ENCODE data around the gene ADCY5.

Gene ADCY5

GRCh38 chr3:123397050-123397590 is 51.8 kb downstream of the ADCY5 start:
- Histone ChIP-seq H3K27ac (replicated peaks; ENCODE audit: low read length) (no peak overlapping the region), H3K4me3 (ENCODE audit: low read length in 2 of 2) (no peak overlapping the region), H2BK12ac (ENCODE audit: low read length) (no peak overlapping the region), H2BK15ac (ENCODE audit: low read length) (no peak overlapping the region), H3K27me3 (ENCODE audit: control insufficient read depth in 3 of 3, insufficient read depth in 3 of 3, low read depth in 1 of 3, low read length in 3 of 3) (peaks cover 0 to 32% (median 0%) of the 10 kb centered on the region in 3 experiments), H3K9me3 (replicated peaks in 1 of 2; ENCODE audit: control insufficient read depth in 2 of 2, insufficient read depth in 1 of 2, low read depth in 1 of 2, low read length in 2 of 2) (no peaks in the 10 kb centered on the region), H2AFZ (ENCODE audit: low read length) (no peak overlapping the region), H3K9ac (ENCODE audit: low read depth, low read length, poor library complexity) (no peak overlapping the region), H3K4ac (ENCODE audit: low read length) (no peak overlapping the region), H3K23ac (ENCODE audit: low read depth, low read length, poor library complexity) (no peak overlapping the region), H3K4me2 (ENCODE audit: insufficient read depth, low read length, poor library complexity, severe bottlenecking) (no peak overlapping the region), H4K91ac (ENCODE audit: low read depth, low read length, poor library complexity) (no peak overlapping the region), H3K14ac (ENCODE audit: low read length) (no peak overlapping the region), H3K18ac (ENCODE audit: low read length) (no peak overlapping the region), H3K36me3 (replicated peaks in 1 of 2; ENCODE audit: control insufficient read depth in 2 of 2, insufficient read depth in 2 of 2, low read length in 2 of 2) (no peaks in the 10 kb centered on the region), H3K79me1 (ENCODE audit: low read depth, low read length) (no peaks in the 10 kb centered on the region), H3K4me1 (ENCODE audit: control insufficient read depth in 2 of 2, insufficient read depth in 1 of 2, low read depth in 1 of 2, low read length in 2 of 2) (peaks cover 0 to 8% of the 10 kb centered on the region in 2 donors), H2BK120ac (ENCODE audit: low read depth, low read length) (no peak overlapping the region), H4K8ac (ENCODE audit: low read depth, low read length) (no peak overlapping the region), H2AK5ac (ENCODE audit: low read depth, low read length) (no peak overlapping the region), H2BK5ac (ENCODE audit: low read length) (no peak overlapping the region)
- DNase-seq (ENCODE audit: low spot score) = no peak
- WGBS, 2 donors (ENCODE audit: extremely low coverage in 2 of 2, insufficient read length in 2 of 2, insufficient replicate concordance in 1 of 2) = no CpG with 5 or more reads among the region's 5 CpGs

GRCh38 chr3:123396171-123397049 is 52.5 kb downstream of the ADCY5 start:
- Histone ChIP-seq H3K4ac (ENCODE audit: low read length) (no peak overlapping the region), H2BK12ac (ENCODE audit: low read length) (no peak overlapping the region), H4K8ac (ENCODE audit: low read depth, low read length) (no peak overlapping the region), H3K23ac (ENCODE audit: low read depth, low read length, poor library complexity) (no peak overlapping the region), H3K4me1 (ENCODE audit: control insufficient read depth in 2 of 2, insufficient read depth in 1 of 2, low read depth in 1 of 2, low read length in 2 of 2) (peaks cover 0 to 8% of the 10 kb centered on the region in 2 donors), H3K9me3 (replicated peaks in 1 of 2; ENCODE audit: control insufficient read depth in 2 of 2, insufficient read depth in 1 of 2, low read depth in 1 of 2, low read length in 2 of 2) (no peaks in the 10 kb centered on the region), H3K79me1 (ENCODE audit: low read depth, low read length) (no peaks in the 10 kb centered on the region), H3K9ac (ENCODE audit: low read depth, low read length, poor library complexity) (no peak overlapping the region), H3K27me3 (ENCODE audit: control insufficient read depth in 3 of 3, insufficient read depth in 3 of 3, low read depth in 1 of 3, low read length in 3 of 3) (peaks cover 0 to 37% (median 2%) of the 10 kb centered on the region in 3 experiments), H3K18ac (ENCODE audit: low read length) (no peak overlapping the region), H4K91ac (ENCODE audit: low read depth, low read length, poor library complexity) (no peak overlapping the region), H2BK15ac (ENCODE audit: low read length) (no peak overlapping the region), H2AK5ac (ENCODE audit: low read depth, low read length) (no peak overlapping the region), H3K14ac (ENCODE audit: low read length) (no peak overlapping the region), H2BK120ac (ENCODE audit: low read depth, low read length) (no peak overlapping the region), H3K4me2 (ENCODE audit: insufficient read depth, low read length, poor library complexity, severe bottlenecking) (no peak overlapping the region), H2BK5ac (ENCODE audit: low read length) (no peak overlapping the region), H3K4me3 (ENCODE audit: low read length in 2 of 2) (no peak overlapping the region), H3K36me3 (replicated peaks in 1 of 2; ENCODE audit: control insufficient read depth in 2 of 2, insufficient read depth in 2 of 2, low read length in 2 of 2) (no peaks in the 10 kb centered on the region), H2AFZ (ENCODE audit: low read length) (no peak overlapping the region), H3K27ac (replicated peaks; ENCODE audit: low read length) (no peak overlapping the region)
- WGBS, 2 donors (ENCODE audit: extremely low coverage in 2 of 2, insufficient read length in 2 of 2, insufficient replicate concordance in 1 of 2) = no CpG with 5 or more reads among the region's 8 CpGs
- DNase-seq (ENCODE audit: low spot score) = no peak

- Histone ChIP-seq H3K14ac (ENCODE audit: low read length) (peak overlapping the region; percentile 49), H2BK12ac (ENCODE audit: low read length) (no peak overlapping the region), H3K18ac (ENCODE audit: low read length) (no peak overlapping the region), H2BK5ac (ENCODE audit: low read length) (no peak overlapping the region), H3K4me2 (ENCODE audit: insufficient read depth, low read length, poor library complexity, severe bottlenecking) (no peak overlapping the region), H3K36me3 (replicated peaks in 1 of 2; ENCODE audit: control insufficient read depth in 2 of 2, insufficient read depth in 2 of 2, low read length in 2 of 2) (no peaks in the 10 kb centered on the region), H3K9me3 (replicated peaks in 1 of 2; ENCODE audit: control insufficient read depth in 2 of 2, insufficient read depth in 1 of 2, low read depth in 1 of 2, low read length in 2 of 2) (no peaks in the 10 kb centered on the region), H2AK5ac (ENCODE audit: low read depth, low read length) (peak overlapping the region; percentile 6), H3K4me3 (ENCODE audit: low read length in 2 of 2) (no peak overlapping the region), H3K4me1 (ENCODE audit: control insufficient read depth in 2 of 2, insufficient read depth in 1 of 2, low read depth in 1 of 2, low read length in 2 of 2) (peaks cover 0 to 8% of the 10 kb centered on the region in 2 donors), H4K91ac (ENCODE audit: low read depth, low read length, poor library complexity) (no peak overlapping the region), H3K4ac (ENCODE audit: low read length) (no peak overlapping the region), H2BK120ac (ENCODE audit: low read depth, low read length) (no peak overlapping the region), H4K8ac (ENCODE audit: low read depth, low read length) (no peak overlapping the region), H3K27ac (replicated peaks; ENCODE audit: low read length) (no peak overlapping the region), H2BK15ac (ENCODE audit: low read length) (no peak overlapping the region), H3K9ac (ENCODE audit: low read depth, low read length, poor library complexity) (no peak overlapping the region), H3K79me1 (ENCODE audit: low read depth, low read length) (no peaks in the 10 kb centered on the region), H3K23ac (ENCODE audit: low read depth, low read length, poor library complexity) (no peak overlapping the region), H2AFZ (ENCODE audit: low read length) (no peak overlapping the region), H3K27me3 (ENCODE audit: control insufficient read depth in 3 of 3, insufficient read depth in 3 of 3, low read depth in 1 of 3, low read length in 3 of 3) (peaks cover 0 to 39% (median 2%) of the 10 kb centered on the region in 3 experiments)
- no CpG with 5 or more reads among the region's 5 CpGs for WGBS, 2 donors (ENCODE audit: extremely low coverage in 2 of 2, insufficient read length in 2 of 2, insufficient replicate concordance in 1 of 2)
- DNase-seq (ENCODE audit: low spot score) = no peak
Measured at GRCh38 chr3:123395235-123395634, 53.7 kb downstream of the ADCY5 start.

DNA sequence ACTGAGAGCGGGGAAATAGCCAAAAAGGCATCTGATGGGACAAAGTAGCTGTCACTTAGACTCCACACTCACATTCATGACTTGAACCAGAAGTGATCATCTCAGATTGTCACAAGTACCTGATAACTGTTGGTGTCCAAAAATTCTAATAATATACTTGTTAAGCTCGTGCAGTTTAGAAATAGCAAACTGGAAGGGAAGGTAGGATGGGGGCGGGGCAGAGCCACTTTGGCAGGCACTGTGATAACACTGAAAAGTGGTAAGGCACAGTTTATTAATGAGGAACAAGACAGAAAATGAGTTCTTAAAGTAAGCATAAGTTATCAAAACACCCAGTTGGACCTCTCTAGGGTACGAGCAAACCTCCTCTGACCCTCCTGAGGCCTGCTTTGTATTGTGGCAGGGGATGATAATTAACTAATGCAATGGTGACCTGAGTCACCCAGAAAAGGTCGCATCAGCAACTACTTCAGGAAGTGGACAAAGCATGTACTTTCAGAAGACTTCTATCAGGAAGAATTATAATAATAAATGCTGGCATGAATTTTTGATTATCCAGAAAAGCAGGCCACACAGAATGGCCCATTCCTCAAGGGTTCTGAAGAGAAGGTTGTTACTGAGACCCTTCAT is 54.4 kb downstream of the ADCY5 start:
- Histone ChIP-seq H4K8ac (ENCODE audit: low read depth, low read length) (no peak overlapping the region), H3K9me3 (replicated peaks in 1 of 2; ENCODE audit: control insufficient read depth in 2 of 2, insufficient read depth in 1 of 2, low read depth in 1 of 2, low read length in 2 of 2) (no peaks in the 10 kb centered on the region), H2AFZ (ENCODE audit: low read length) (no peak overlapping the region), H3K27ac (replicated peaks; ENCODE audit: low read length) (no peak overlapping the region), H3K4me2 (ENCODE audit: insufficient read depth, low read length, poor library complexity, severe bottlenecking) (no peak overlapping the region), H3K79me1 (ENCODE audit: low read depth, low read length) (no peaks in the 10 kb centered on the region), H2AK5ac (ENCODE audit: low read depth, low read length) (no peak overlapping the region), H3K14ac (ENCODE audit: low read length) (no peak overlapping the region), H3K18ac (ENCODE audit: low read length) (no peak overlapping the region), H3K36me3 (replicated peaks in 1 of 2; ENCODE audit: control insufficient read depth in 2 of 2, insufficient read depth in 2 of 2, low read length in 2 of 2) (no peaks in the 10 kb centered on the region), H3K23ac (ENCODE audit: low read depth, low read length, poor library complexity) (no peak overlapping the region), H3K4me1 (ENCODE audit: control insufficient read depth in 2 of 2, insufficient read depth in 1 of 2, low read depth in 1 of 2, low read length in 2 of 2) (peaks cover 0 to 10% of the 10 kb centered on the region in 2 donors), H2BK120ac (ENCODE audit: low read depth, low read length) (no peak overlapping the region), H3K4me3 (ENCODE audit: low read length in 2 of 2) (no peak overlapping the region), H3K4ac (ENCODE audit: low read length) (no peak overlapping the region), H2BK5ac (ENCODE audit: low read length) (no peak overlapping the region), H2BK15ac (ENCODE audit: low read length) (no peak overlapping the region), H2BK12ac (ENCODE audit: low read length) (no peak overlapping the region), H3K9ac (ENCODE audit: low read depth, low read length, poor library complexity) (no peak overlapping the region), H3K27me3 (ENCODE audit: control insufficient read depth in 3 of 3, insufficient read depth in 3 of 3, low read depth in 1 of 3, low read length in 3 of 3) (peaks cover 0 to 36% (median 2%) of the 10 kb centered on the region in 3 experiments), H4K91ac (ENCODE audit: low read depth, low read length, poor library complexity) (no peak overlapping the region)
- no peak for DNase-seq (ENCODE audit: low spot score)
- no CpG with 5 or more reads among the region's 5 CpGs for WGBS, 2 donors (ENCODE audit: extremely low coverage in 2 of 2, insufficient read length in 2 of 2, insufficient replicate concordance in 1 of 2)

Measured in neuronal stem cell (in vitro differentiated cells).